Right ventricle myocardium superior (tissue), 1 donor: ENCODE results near the gene TMEM37. TPM values are rescaled to one million over a fixed set of nuclear protein-coding genes. Genes with fewer than 3 reads are reported as not detected.
"Not testable (repeated sequence)": the region's sequence is repeated elsewhere in the genome, so short reads cannot be mapped to it uniquely, and the experiment has no call there.

Experiments
- ATAC-seq: fragments of 200-7000 bp; cut with Tn5 transposase; one replicate; pipeline ENCODE4 v1.9.1; 2020; ENCODE audit warnings: mild to moderate bottlenecking; ENCODE audit not compliant: poor library complexity
- DNase-seq: peaks from one replicate; pipeline ENCODE4 v3.0.0-alpha.2; 2020
- intact Hi-C: fragments of 100-400 bp; cut with DNase I; formaldehyde crosslinking; loops from one replicate; pipeline ENCODE4 v1.11.2; 2022
- long read RNA-seq: library from polyadenylated mRNA; unstranded; transcript quantifications from one replicate; pipeline ENCODE4 v2.0.0, GENCODE V29; 2021
- total RNA-seq: library from RNA; stranded (reverse); fragmentation: NEBNext Ultra II Directional; extraction: Animal tissue kit (Norgen Biotek cat#: 25700); gene quantifications from one replicate; pipeline ENCODE4 v1.2.1, GENCODE V29; 2021
- donor health status: DM: no; HTN: yes; CAD: no; lungs with severe emphysema.

Gene TMEM37
- total RNA-seq, result 2.8 TPM
- long read RNA-seq, partial matches to known transcripts, result 0 of 2 reads
- long read RNA-seq, other reads (novel, unspliced or antisense), result 0 of 2 reads

- DNase-seq, result peak; percentile 81
- intact Hi-C loops, result no loop called here
- peak; percentile 86 for ATAC-seq
These were observed at the start of gene TMEM37 for GRCh38 chr2:119431155-119431975. Gene TMEM37, plus strand, starts transcription at chr2:119431854. Its CDS starts 50 bp downstream, at chr2:119431904.

GRCh38 chr2:119383410-119384140 lies 48.1 kb upstream of the TMEM37 start:
- DNase-seq, result no peak
- intact Hi-C loops, result no loop called here
- no peak for ATAC-seq

- no peak for ATAC-seq
These were observed 46.7 kb upstream of the TMEM37 start for GRCh38 chr2:119384971-119385370.

GRCh38 chr2:119385466-119385865 lies 46.2 kb upstream of the TMEM37 start:
- intact Hi-C loops, result no loop called here
- DNase-seq (no peak), ATAC-seq (no peak)

More at GRCh38 chr2:119384971-119385370, 46.7 kb upstream of the TMEM37 start:
- intact Hi-C loops, result no loop called here
- no peak for DNase-seq

- ATAC-seq (peak; percentile 78), DNase-seq (peak; percentile 81)
- intact Hi-C loops, result no loop called here
These were observed 44.1 kb upstream of the TMEM37 start for GRCh38 chr2:119387381-119388129.

- intact Hi-C loops, result no loop called here
- peak; percentile 65 for ATAC-seq
These were observed 41.9 kb upstream of the TMEM37 start for GRCh38 chr2:119389615-119390306.

GRCh38 chr2:119393971-119394748 lies 37.5 kb upstream of the TMEM37 start:
- ATAC-seq (no peak), DNase-seq (no peak)
- intact Hi-C loops, result no loop called here

More at GRCh38 chr2:119389615-119390306, 41.9 kb upstream of the TMEM37 start:
- peak; percentile 70 for DNase-seq

GRCh38 chr2:119397196-119397595 lies 34.5 kb upstream of the TMEM37 start:
- intact Hi-C loops, result no loop called here
- DNase-seq (no peak), ATAC-seq (no peak)

GRCh38 chr2:119402106-119402505 lies 29.5 kb upstream of the TMEM37 start:
- intact Hi-C loops, result no loop called here
- DNase-seq, result no peak

GRCh38 chr2:119402645-119403560 lies 28.8 kb upstream of the TMEM37 start:
- intact Hi-C loops, result no loop called here
- DNase-seq (no peak), ATAC-seq (peak; percentile 94)

More at GRCh38 chr2:119402106-119402505, 29.5 kb upstream of the TMEM37 start:
- ATAC-seq, result no peak

- ATAC-seq, DNase-seq, intact Hi-C loops: not testable (repeated sequence)
These were observed 28.0 kb upstream of the TMEM37 start for GRCh38 chr2:119403618-119404017.

GRCh38 chr2:119405151-119405550 lies 26.5 kb upstream of the TMEM37 start:
- ATAC-seq, result no peak
- no peak for DNase-seq
- intact Hi-C loops, result no loop called here

- intact Hi-C loops, result loop anchor here (2.0 kb wide), 1 partner anchor 67 kb away; no protein-coding TSS in a partner anchor
- ATAC-seq (peak; percentile 76), DNase-seq (no peak)
These were observed 24.0 kb upstream of the TMEM37 start for GRCh38 chr2:119407430-119408220.

- ATAC-seq (peak; percentile 54), DNase-seq (no peak)
- intact Hi-C loops, result loop anchor here (2.0 kb wide), 1 partner anchor 67 kb away; no protein-coding TSS in a partner anchor
These were observed 23.4 kb upstream of the TMEM37 start for GRCh38 chr2:119408221-119408619.

- intact Hi-C loops, result loop anchor here (2.0 kb wide), 1 partner anchor 65 kb away; no protein-coding TSS in a partner anchor
- no peak for ATAC-seq
These were observed 22.1 kb upstream of the TMEM37 start for GRCh38 chr2:119409506-119409905.

GRCh38 chr2:119414894-119415293 lies 16.8 kb upstream of the TMEM37 start:
- intact Hi-C loops, result no loop called here
- ATAC-seq, result no peak
- no peak for DNase-seq

More at GRCh38 chr2:119409506-119409905, 22.1 kb upstream of the TMEM37 start:
- DNase-seq, result no peak
